ENCODE results near the gene PHF1.
A peak's percentile ranks its signal among the peaks of the same experiment; 100 is the strongest.

The PHF1 gene

DNA sequence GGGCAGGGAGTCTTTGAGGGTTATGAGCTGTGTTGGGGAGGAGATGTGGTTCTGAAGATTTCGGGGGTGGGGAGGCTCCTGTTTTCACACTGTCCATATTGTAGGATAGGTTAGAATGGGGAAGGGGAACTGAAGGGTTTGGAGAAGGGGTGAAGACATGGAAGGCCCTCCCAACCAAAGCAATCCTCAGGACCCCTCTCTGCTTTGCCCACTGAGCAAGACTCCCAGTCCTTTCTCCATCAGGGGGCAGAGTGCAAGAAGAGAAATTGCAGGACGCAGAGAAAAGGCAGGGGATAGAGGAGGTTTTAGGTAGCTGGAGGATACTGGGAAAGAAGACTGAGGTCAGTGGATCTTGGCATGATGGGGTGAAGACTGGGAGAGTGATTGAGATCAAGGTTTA is 13.0 kb downstream of the PHF1 start:
- Histone ChIP-seq H3K4me1 (ENCODE audit: insufficient read depth, low read length) (peaks cover 49% of the 10 kb centered on the region), H3K36me3 (ENCODE audit: insufficient read depth, low read length) (no peaks in the 10 kb centered on the region), H3K9me3 (ENCODE audit: low read length) (no peaks in the 10 kb centered on the region), H3K27ac (ENCODE audit: low read depth, low read length) (peak overlapping the region; percentile 5), H3K9ac (ENCODE audit: low read length) (no peak overlapping the region), H3K27me3 (ENCODE audit: control insufficient read depth in 1 of 2, insufficient read depth in 2 of 2, low read length in 2 of 2) (no peaks in the 10 kb centered on the region), H3K4me3 (ENCODE audit: low read depth in 1 of 2, low read length in 2 of 2) (no peak overlapping the region)

DNA sequence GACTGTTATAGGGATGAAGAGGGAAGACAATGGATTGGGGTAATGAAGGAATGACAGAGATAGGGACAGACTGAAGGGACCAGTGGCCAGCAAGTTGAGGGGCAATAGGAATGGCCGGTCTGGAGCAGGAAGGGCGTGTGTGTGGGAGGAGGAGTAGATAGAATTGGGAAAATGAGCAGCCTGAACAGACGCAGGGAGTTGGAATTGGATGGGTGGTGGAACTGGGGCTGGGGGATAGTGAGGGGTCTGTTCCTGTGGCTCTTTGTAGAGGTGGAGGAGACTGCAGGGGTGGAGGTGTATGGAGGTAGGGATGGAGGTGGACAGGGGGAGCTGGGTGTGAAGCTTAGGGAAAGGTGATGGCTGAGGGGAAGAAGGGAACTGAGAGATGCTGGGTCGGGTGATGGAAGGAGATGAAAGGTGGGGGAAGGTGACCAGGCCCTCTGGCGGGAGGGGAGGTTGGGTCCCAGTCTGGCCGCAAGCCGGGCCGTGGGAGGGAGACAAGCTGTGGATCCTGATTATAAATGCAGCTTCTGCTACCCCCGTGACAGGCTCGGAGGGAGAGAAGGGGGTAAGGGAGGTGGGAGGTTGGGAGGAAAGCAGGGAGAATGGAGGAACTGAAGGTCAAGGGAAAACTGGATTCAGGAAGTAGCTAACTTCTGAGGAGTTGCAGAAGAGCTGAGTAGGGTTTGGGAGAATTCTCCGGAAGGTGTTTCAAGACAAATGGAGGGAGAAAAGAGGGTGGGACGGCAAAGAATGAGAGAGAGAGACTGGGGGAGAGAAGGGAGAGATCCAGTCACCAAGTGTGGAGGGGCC is 14.2 kb downstream of the PHF1 start:
- Histone ChIP-seq H3K9me3 (ENCODE audit: low read length) (no peaks in the 10 kb centered on the region), H3K27me3 (ENCODE audit: control insufficient read depth in 1 of 2, insufficient read depth in 2 of 2, low read length in 2 of 2) (no peaks in the 10 kb centered on the region), H3K4me3 (ENCODE audit: low read depth in 1 of 2, low read length in 2 of 2) (peak overlapping the region; percentile 44 to 85), H3K36me3 (ENCODE audit: insufficient read depth, low read length) (no peaks in the 10 kb centered on the region), H3K4me1 (ENCODE audit: insufficient read depth, low read length) (peaks cover 46% of the 10 kb centered on the region), H3K27ac (ENCODE audit: low read depth, low read length) (peak overlapping the region; percentile 97), H3K9ac (ENCODE audit: low read length) (peak overlapping the region; percentile 95)

DNA sequence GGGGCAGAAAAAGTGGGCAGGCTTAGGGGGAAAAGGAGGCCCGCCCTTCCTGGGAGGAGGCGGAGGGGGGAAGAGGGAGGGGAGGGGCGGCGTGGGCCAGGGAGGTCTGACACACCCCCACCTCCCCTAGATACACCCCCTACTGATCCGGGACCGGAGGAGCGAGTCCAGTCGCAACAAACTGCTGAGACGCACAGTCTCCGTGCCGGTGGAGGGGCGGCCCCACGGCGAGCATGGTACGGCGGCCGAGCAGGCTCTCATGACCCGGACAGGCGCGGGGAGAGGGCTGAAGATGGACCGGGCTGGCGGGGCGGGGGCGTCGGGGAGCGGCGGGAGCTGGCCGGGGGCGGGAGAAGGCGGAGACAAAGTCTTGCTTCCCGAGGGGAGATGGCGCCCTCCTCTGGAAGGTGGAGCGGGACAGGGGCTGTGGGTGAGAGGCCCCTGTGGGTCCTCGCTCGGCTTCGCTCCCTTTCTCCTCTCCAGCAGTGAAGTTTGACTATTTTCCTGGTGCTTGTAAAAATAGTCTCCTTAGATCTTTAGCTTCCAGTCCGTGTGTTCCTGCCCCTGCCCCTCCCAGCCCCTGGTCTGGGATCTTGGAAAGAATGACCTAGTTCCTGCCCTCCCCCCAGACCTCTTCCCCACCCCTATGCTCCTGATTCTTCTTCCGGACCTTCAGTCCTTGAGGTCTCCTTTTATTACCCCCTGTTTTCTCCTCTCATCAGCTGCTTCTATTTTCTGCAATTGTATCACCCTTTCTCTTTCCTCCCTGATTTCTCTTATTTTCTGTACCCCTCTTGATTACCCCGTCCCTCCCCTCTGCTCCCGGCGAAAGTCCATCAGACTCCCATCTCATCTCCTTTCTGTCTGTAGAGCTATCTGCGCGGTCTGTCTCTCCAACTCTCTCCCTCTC is 15.1 kb downstream of the PHF1 start:
- peak overlapping the region; percentile 95 for H3K9ac ChIP-seq (ENCODE audit: low read length)
- peaks cover 55% of the 10 kb centered on the region for H3K4me1 ChIP-seq (ENCODE audit: insufficient read depth, low read length)
- H3K9me3 ChIP-seq (ENCODE audit: low read length) = no peaks in the 10 kb centered on the region
- H3K4me3 ChIP-seq (ENCODE audit: low read depth in 1 of 2, low read length in 2 of 2) = peak overlapping the region; percentile 44 to 85
- H3K27ac ChIP-seq (ENCODE audit: low read depth, low read length) = peak overlapping the region; percentile 97
- H3K27me3 ChIP-seq (ENCODE audit: control insufficient read depth in 1 of 2, insufficient read depth in 2 of 2, low read length in 2 of 2) = no peaks in the 10 kb centered on the region
- H3K36me3 ChIP-seq (ENCODE audit: insufficient read depth, low read length) = no peaks in the 10 kb centered on the region

DNA sequence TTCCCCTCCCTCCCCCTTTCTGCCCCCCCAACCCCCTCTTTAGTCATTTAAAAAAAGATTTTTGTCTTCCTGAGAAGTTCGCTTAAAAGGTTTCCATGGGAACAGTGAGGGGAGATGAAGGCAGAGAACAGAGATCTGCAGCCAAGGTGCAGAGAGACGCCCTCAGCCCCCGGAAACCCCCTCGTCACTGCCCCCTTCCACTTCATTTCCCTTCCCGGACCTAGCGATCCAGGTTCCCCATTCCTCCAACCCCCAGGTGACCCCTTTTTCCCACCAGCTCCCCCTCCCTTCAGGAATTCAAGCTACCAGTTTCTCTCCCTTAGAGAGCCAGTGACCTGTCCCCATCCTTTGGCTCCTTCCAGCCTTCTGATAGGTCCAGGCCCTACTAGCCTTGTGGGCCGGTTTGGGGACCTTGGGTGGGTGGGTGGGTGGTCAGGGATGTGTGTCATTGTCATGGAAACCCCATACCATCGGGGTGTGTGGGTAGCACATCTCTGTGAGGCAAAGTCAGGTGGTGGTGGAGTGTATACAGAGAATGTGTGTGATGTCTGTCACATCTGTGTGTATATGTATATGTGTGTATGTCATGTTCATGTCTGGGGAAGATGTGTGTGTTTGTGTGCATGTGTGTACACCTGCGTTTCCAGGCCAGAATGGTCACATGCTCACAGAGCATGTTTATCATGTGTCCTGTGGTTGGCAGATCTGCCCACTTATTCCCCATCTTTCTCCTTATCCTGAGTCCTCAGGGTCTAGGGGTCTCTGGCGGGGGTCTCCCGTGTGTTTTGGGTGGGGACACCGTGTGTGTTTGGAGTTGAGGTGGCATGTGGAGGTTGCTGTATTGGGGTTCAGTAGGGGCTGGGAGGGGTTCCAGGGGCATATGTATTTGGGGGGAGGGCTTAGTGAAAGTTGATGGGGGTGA is 16.0 kb downstream of the PHF1 start:
- Histone ChIP-seq H3K9me3 (ENCODE audit: low read length) (no peaks in the 10 kb centered on the region), H3K36me3 (ENCODE audit: insufficient read depth, low read length) (no peaks in the 10 kb centered on the region), H3K9ac (ENCODE audit: low read length) (no peak overlapping the region), H3K27me3 (ENCODE audit: control insufficient read depth in 1 of 2, insufficient read depth in 2 of 2, low read length in 2 of 2) (no peaks in the 10 kb centered on the region), H3K4me1 (ENCODE audit: insufficient read depth, low read length) (peaks cover 64% of the 10 kb centered on the region), H3K27ac (ENCODE audit: low read depth, low read length) (peak overlapping the region; percentile 97), H3K4me3 (ENCODE audit: low read depth in 1 of 2, low read length in 2 of 2) (peak overlapping the region; percentile 52 to 85)

DNA sequence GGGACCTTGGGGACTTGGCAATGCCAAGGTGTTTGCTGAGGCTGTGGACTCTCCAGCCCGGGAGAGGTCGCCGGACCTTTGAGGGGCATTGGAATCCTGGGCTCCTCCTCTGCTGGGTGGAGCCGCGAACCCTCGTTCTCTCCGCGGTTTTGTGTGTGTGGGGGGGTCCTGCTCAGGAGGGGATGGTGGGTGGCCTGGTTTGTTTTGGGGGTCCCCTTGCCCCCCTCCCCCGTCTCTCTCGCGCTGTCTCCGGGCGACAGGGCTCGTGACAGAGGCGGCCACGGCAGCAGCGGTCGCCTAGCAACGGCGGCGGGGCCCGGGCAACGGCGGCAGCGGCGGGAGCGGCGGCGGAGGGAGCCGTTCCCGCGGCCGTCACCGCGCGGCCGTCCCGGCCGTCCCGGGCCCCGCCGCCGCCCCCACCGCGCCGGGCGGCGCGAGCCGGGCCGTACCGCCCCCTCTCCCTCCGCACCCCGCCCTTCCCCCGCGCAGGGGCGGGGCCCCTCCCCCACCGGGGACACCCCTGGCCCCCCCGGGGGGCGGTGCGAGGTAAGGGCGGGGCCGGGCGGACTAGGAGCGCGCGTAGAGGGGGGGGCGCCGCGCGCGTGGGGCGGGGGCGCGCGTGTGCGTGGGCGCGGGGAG is 16.9 kb downstream of the PHF1 start:
- no peaks in the 10 kb centered on the region for H3K9me3 ChIP-seq (ENCODE audit: low read length)
- H3K9ac ChIP-seq (ENCODE audit: low read length) = no peak overlapping the region
- peaks cover 70% of the 10 kb centered on the region for H3K4me1 ChIP-seq (ENCODE audit: insufficient read depth, low read length)
- H3K27ac ChIP-seq (ENCODE audit: low read depth, low read length) = peak overlapping the region; percentile 76
- no peaks in the 10 kb centered on the region for H3K36me3 ChIP-seq (ENCODE audit: insufficient read depth, low read length)
- H3K27me3 ChIP-seq (ENCODE audit: control insufficient read depth in 1 of 2, insufficient read depth in 2 of 2, low read length in 2 of 2) = no peaks in the 10 kb centered on the region
- peak overlapping the region; percentile 52 to 84 for H3K4me3 ChIP-seq (ENCODE audit: low read depth in 1 of 2, low read length in 2 of 2)

DNA sequence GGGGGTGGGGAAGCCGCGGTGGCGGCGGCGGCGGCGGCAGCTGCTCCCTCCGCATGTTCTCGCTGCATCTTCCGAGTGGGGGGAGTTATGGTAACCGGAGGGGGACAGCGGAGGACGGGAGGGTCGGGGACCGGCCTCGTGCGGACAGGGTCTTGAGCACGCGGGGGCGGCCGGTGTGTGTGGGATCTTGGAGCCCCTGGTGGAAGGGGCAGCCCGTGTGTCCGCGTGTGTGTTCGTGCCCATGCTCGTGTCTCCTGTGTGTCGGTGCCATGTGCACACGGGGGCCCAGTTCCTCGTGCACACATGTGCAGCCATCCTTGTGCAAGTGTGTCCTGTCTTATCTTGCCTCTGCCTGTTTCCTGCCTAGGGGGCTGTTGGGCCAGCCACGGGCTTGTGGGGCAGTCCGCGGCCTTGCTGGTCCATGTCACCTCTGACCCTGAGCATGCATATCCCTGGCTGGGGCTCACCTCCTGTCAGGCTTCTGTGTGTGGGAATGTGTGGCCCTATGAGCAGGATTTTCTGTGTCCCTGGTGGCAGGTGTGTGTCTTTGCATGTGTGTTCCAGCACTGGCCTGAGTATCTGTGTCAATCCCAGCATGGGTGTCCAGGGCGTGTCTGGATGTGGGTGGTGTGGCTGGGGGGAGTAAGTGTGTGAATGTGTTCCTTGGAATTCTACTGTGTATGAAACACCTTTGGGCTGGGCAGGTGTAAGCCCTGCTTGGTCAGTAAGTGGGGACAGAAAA is 17.6 kb downstream of the PHF1 start:
- no peak overlapping the region for H3K9ac ChIP-seq (ENCODE audit: low read length)
- H3K27ac ChIP-seq (ENCODE audit: low read depth, low read length) = peak overlapping the region; percentile 40
- H3K4me3 ChIP-seq (ENCODE audit: low read depth in 1 of 2, low read length in 2 of 2) = peak overlapping the region in 1 of 2 donors; percentile 59
- no peaks in the 10 kb centered on the region for H3K27me3 ChIP-seq (ENCODE audit: control insufficient read depth in 1 of 2, insufficient read depth in 2 of 2, low read length in 2 of 2)
- H3K9me3 ChIP-seq (ENCODE audit: low read length) = no peaks in the 10 kb centered on the region
- H3K36me3 ChIP-seq (ENCODE audit: insufficient read depth, low read length) = no peaks in the 10 kb centered on the region
- peaks cover 75% of the 10 kb centered on the region for H3K4me1 ChIP-seq (ENCODE audit: insufficient read depth, low read length)

DNA sequence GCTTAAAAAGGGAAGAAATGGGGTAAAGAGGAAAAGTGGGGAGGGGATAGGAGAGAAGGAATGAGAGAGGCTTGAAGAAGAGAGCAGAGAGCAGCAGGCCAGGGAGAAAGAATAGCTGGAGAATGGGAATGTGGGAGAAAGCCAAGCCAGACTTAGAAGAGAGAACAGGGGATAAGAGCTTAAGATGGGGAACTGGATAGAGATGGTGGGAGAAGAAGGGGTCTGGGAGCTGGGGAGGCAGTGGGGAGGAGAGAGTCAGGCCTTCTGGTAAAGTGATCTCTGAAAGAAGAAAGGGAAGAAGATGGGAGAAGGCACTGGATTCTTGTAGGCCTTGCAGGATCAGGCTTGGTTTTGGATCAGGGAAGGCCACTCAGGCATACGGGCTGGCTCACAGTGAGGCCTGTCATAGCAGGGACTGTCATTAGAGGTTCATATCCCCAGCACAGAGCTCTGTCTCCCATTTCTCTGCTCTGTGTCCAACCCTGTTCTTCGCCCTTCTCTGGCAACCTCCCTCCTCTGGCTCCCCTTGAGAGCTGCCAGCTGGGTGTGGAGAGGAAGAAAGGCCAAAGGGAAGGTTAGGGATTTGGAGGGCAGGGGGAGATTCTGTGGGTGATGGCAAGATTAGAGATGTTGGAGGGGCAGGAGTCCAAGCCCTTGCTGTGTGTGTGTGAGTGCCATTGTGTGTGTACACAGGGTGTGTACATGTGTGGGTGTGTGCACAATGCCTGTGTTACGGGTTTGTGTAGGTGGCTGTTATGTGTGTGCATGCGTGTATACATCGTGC is 18.3 kb downstream of the PHF1 start:
- Histone ChIP-seq H3K9me3 (ENCODE audit: low read length) (no peaks in the 10 kb centered on the region), H3K27ac (ENCODE audit: low read depth, low read length) (peak overlapping the region; percentile 40), H3K9ac (ENCODE audit: low read length) (no peak overlapping the region), H3K27me3 (ENCODE audit: control insufficient read depth in 1 of 2, insufficient read depth in 2 of 2, low read length in 2 of 2) (no peaks in the 10 kb centered on the region), H3K36me3 (ENCODE audit: insufficient read depth, low read length) (no peaks in the 10 kb centered on the region), H3K4me3 (ENCODE audit: low read depth in 1 of 2, low read length in 2 of 2) (peak overlapping the region in 1 of 2 donors; percentile 59), H3K4me1 (ENCODE audit: insufficient read depth, low read length) (peaks cover 73% of the 10 kb centered on the region)

DNA sequence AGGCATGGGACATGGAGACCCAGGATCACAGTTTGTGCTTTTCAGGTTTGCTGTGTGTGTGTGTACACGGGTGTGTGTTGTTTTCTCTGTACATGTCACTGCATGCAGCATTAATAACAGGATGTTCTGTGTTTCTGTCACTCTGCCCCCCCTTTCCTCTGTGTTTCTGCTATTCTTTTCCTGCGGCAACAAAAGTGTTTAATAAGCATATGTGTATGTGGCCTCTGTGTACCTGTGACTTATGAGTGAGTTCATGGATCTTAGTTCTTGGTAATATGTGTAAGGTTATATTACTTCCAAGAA is 18.9 kb downstream of the PHF1 start:
- Histone ChIP-seq H3K27me3 (ENCODE audit: control insufficient read depth in 1 of 2, insufficient read depth in 2 of 2, low read length in 2 of 2) (no peaks in the 10 kb centered on the region), H3K27ac (ENCODE audit: low read depth, low read length) (no peak overlapping the region), H3K9me3 (ENCODE audit: low read length) (no peaks in the 10 kb centered on the region), H3K4me1 (ENCODE audit: insufficient read depth, low read length) (peaks cover 70% of the 10 kb centered on the region), H3K36me3 (ENCODE audit: insufficient read depth, low read length) (no peaks in the 10 kb centered on the region), H3K4me3 (ENCODE audit: low read depth in 1 of 2, low read length in 2 of 2) (no peak overlapping the region), H3K9ac (ENCODE audit: low read length) (no peak overlapping the region)

DNA sequence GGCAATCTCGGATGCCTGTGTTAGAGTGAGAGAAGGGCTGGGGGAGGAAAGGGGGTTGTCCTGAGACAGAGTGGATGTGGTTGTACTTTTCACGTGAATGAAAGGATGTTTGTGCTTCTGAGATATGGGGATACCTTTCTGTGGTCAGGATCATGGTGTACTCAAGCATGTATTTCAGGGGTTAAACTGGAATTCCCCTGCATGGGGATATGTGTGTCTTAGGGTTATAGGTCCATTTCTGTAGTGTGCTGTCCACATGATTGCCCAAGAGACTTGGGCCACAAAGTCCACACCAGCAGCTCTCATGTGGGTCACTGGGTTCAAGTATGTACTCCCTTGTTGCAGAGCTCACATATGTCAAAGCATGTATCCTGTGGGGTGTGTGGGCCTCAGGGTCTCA is 19.5 kb downstream of the PHF1 start:
- Histone ChIP-seq H3K4me1 (ENCODE audit: insufficient read depth, low read length) (peaks cover 64% of the 10 kb centered on the region), H3K27ac (ENCODE audit: low read depth, low read length) (peak overlapping the region; percentile 41), H3K36me3 (ENCODE audit: insufficient read depth, low read length) (peaks cover 4% of the 10 kb centered on the region), H3K9me3 (ENCODE audit: low read length) (no peaks in the 10 kb centered on the region), H3K4me3 (ENCODE audit: low read depth in 1 of 2, low read length in 2 of 2) (peak overlapping the region in 1 of 2 donors; percentile 32), H3K9ac (ENCODE audit: low read length) (no peak overlapping the region), H3K27me3 (ENCODE audit: control insufficient read depth in 1 of 2, insufficient read depth in 2 of 2, low read length in 2 of 2) (no peaks in the 10 kb centered on the region)

Data from muscle layer of colon (tissue), 2 donors.